PC-9 (cell line): ENCODE measurements around the gene TTC39A. TPM values are rescaled to one million over a fixed set of nuclear protein-coding genes. Genes with fewer than 3 reads are reported as not detected.

Experiments
- BruUV-seq: library from RNA; stranded (reverse); fragments of 400-500 nt; replicated peaks from 2 replicates; lab custom pipeline; 2021; lab: Mats Ljungman, UMichigan
- CTCF ChIA-PET: fragments of 300-600 bp; sonication (Branson Sonifier 250); formaldehyde crosslinking; loops from one replicate; lab custom pipeline; 2022; ENCODE audit warnings: antibody characterized with exemption; lab: Charles Lee
- POLR2A ChIA-PET: fragments of 300-600 bp; sonication (Branson Sonifier 250); formaldehyde crosslinking; loops from one replicate; lab custom pipeline; 2022; ENCODE audit warnings: antibody characterized with exemption; ENCODE audit not compliant: unreplicated experiment; lab: Charles Lee
- DNase-seq, 2 experiments: peaks; one replicate each; pipeline versions ENCODE4 v3.0.0 to v3.0.0-alpha.2; 2015 to 2022; ENCODE audit warnings: mixed read lengths in 1 of 2
- H2AFZ ChIP-seq: fragments of 200-600 bp; sonication (generic); 2 replicates; pipeline ENCODE4 v1.8.1; 2017; ENCODE audit warnings: antibody characterized with exemption
- H3F3A ChIP-seq: fragments of 200-600 bp; sonication (generic); 2 replicates; pipeline ENCODE4 v1.8.1; 2017; ENCODE audit warnings: antibody characterized with exemption, mild to moderate bottlenecking, low read depth; ENCODE audit not compliant: insufficient read depth
- H3K27ac ChIP-seq: fragments of 200-600 bp; sonication (generic); 2 replicates; pipeline ENCODE4 v1.6.1; 2016; ENCODE audit warnings: mixed run types
- H3K27me3 ChIP-seq: fragments of 200-600 bp; sonication (generic); 2 replicates; pipeline ENCODE4 v1.6.1; 2016; ENCODE audit warnings: low read depth, mixed run types; ENCODE audit not compliant: insufficient read depth
- H3K36me3 ChIP-seq: fragments of 200-600 bp; sonication (generic); 2 replicates; pipeline ENCODE4 v1.6.1; 2016; ENCODE audit warnings: low read depth, mixed run types
- H3K4me1 ChIP-seq: fragments of 200-600 bp; sonication (generic); replicated peaks from 2 replicates; pipeline ENCODE4 v1.6.1; 2016; ENCODE audit warnings: mixed run types; ENCODE audit not compliant: insufficient read depth
- H3K4me2 ChIP-seq: fragments of 200-600 bp; sonication (generic); 2 replicates; pipeline ENCODE4 v1.6.1; 2017; ENCODE audit warnings: mixed run types
- H3K4me3 ChIP-seq: fragments of 200-600 bp; sonication (generic); 2 replicates; pipeline ENCODE4 v1.6.1; 2016; ENCODE audit warnings: mixed run types
- H3K79me2 ChIP-seq: fragments of 200-600 bp; sonication (generic); 2 replicates; pipeline ENCODE4 v1.6.1; 2017; ENCODE audit warnings: low read depth, mixed run types
- H3K9me2 ChIP-seq: fragments of 200-600 bp; sonication (generic); 2 replicates; pipeline ENCODE4 v1.8.1; 2017; ENCODE audit warnings: mild to moderate bottlenecking; ENCODE audit not compliant: insufficient read depth
- H3K9me3 ChIP-seq: fragments of 200-600 bp; sonication (generic); 2 replicates; pipeline ENCODE4 v1.8.1; 2016; ENCODE audit warnings: low read depth; ENCODE audit not compliant: insufficient read depth
- H4K20me1 ChIP-seq: fragments of 200-600 bp; sonication (generic); 2 replicates; pipeline ENCODE4 v1.8.1; 2017; ENCODE audit not compliant: insufficient read depth
- CTCF ChIP-seq: fragments of 200-600 bp; sonication (generic); conservative IDR thresholded peaks from 2 replicates; pipeline ENCODE4 v1.6.1; 2017; ENCODE audit warnings: mixed run types, antibody characterized with exemption, mild to moderate bottlenecking, moderate library complexity
- EZH2 ChIP-seq: fragments of 200-600 bp; sonication (generic); IDR thresholded peaks from 2 replicates; pipeline ENCODE4 v1.8.0; 2017; ENCODE audit warnings: antibody characterized with exemption, low read depth
- intact Hi-C: fragments of 100-400 bp; cut with micrococcal nuclease; formaldehyde crosslinking; loops from one replicate; pipeline ENCODE4 v1.10.0; 2022; ENCODE audit not compliant: unreplicated experiment
- total RNA-seq: library from RNA; stranded (reverse); gene quantifications from 2 replicates; pipeline ENCODE4 v1.2.3, GENCODE V29; 2021

The TTC39A gene
- total RNA-seq, 1 experiment from 2014 or later, result 7.3 TPM

GRCh38 chr1:51242546-51242945, 87.8 kb downstream of the TTC39A start:
- peaks cover 55% of the 10 kb centered on the region for H4K20me1 ChIP-seq
- H3K4me1 ChIP-seq, result peaks cover 38% of the 10 kb centered on the region
- H3K9me2 ChIP-seq, result no peaks in the 10 kb centered on the region
- peaks cover 9% of the 10 kb centered on the region; the same call in 1 of the 2 replicates for H3F3A ChIP-seq
- H3K27ac ChIP-seq, result no peak overlapping the region
- no peak overlapping the region for H3K4me2 ChIP-seq
- no peaks in the 10 kb centered on the region for H3K36me3 ChIP-seq
- DNase-seq, result no peak
- H2AFZ ChIP-seq, result no peak overlapping the region
- CTCF ChIA-PET, result no interaction called here
- no peaks in the 10 kb centered on the region for H3K27me3 ChIP-seq
- POLR2A ChIA-PET, result no interaction called here
- peaks cover 100% of the 10 kb centered on the region for H3K79me2 ChIP-seq
- no TSS peak for BruUV-seq
- no peaks in the 10 kb centered on the region for H3K9me3 ChIP-seq
- no peak overlapping the region for H3K4me3 ChIP-seq
- TF ChIP-seq EZH2 (no peak), CTCF (no peak)
- intact Hi-C loops, result no loop called here

GRCh38 chr1:51241119-51241518, 89.2 kb downstream of the TTC39A start:
- Histone ChIP-seq H3K79me2 (peaks cover 98% of the 10 kb centered on the region), H4K20me1 (peaks cover 44% of the 10 kb centered on the region), H3K9me2 (no peaks in the 10 kb centered on the region), H3K27me3 (no peaks in the 10 kb centered on the region), H3K4me3 (no peak overlapping the region), H2AFZ (no peak overlapping the region), H3K9me3 (no peaks in the 10 kb centered on the region), H3F3A (peaks cover 7% of the 10 kb centered on the region; the same call in 1 of the 2 replicates), H3K4me1 (peaks cover 31% of the 10 kb centered on the region), H3K4me2 (no peak overlapping the region), H3K36me3 (no peaks in the 10 kb centered on the region), H3K27ac (no peak overlapping the region)
- POLR2A ChIA-PET, result interaction anchor here (0.6 kb wide), 1 partner anchor 488 kb away, joined by 3 read pairs; no protein-coding TSS in a partner anchor
- CTCF ChIA-PET, result no interaction called here
- no peak for TF ChIP-seq CTCF
- TF ChIP-seq EZH2, result no peak
- no peak for DNase-seq
- no TSS peak for BruUV-seq
- intact Hi-C loops, result no loop called here

GRCh38 chr1:51240084-51240483, 90.3 kb downstream of the TTC39A start:
- Histone ChIP-seq H3K36me3 (no peaks in the 10 kb centered on the region), H3K79me2 (peaks cover 87% of the 10 kb centered on the region), H3K4me1 (peaks cover 39% of the 10 kb centered on the region), H3K4me2 (peak overlapping the region; percentile 98), H3F3A (peaks cover 16% of the 10 kb centered on the region; the same call in 1 of the 2 replicates), H3K9me2 (no peaks in the 10 kb centered on the region), H2AFZ (no peak overlapping the region), H4K20me1 (peaks cover 44% of the 10 kb centered on the region), H3K9me3 (no peaks in the 10 kb centered on the region), H3K27ac (no peak overlapping the region), H3K27me3 (no peaks in the 10 kb centered on the region), H3K4me3 (no peak overlapping the region)
- no TSS peak for BruUV-seq
- CTCF ChIA-PET, result no interaction called here
- DNase-seq, result no peak
- intact Hi-C loops, result no loop called here
- no peak for TF ChIP-seq CTCF
- no peak for TF ChIP-seq EZH2
- POLR2A ChIA-PET, result interaction anchor here (0.5 to 0.6 kb wide), 2 partner anchors 44 to 1500 kb away, joined by 3 to 15 read pairs; no protein-coding TSS in a partner anchor
